Measurements from ENCODE around the gene SYTL5. TPM values are rescaled to one million over a fixed set of nuclear protein-coding genes. Genes with fewer than 3 reads are reported as not detected.

Gene SYTL5
- total RNA-seq, 1 donor from 2014 or later: 1.7 TPM

DNA sequence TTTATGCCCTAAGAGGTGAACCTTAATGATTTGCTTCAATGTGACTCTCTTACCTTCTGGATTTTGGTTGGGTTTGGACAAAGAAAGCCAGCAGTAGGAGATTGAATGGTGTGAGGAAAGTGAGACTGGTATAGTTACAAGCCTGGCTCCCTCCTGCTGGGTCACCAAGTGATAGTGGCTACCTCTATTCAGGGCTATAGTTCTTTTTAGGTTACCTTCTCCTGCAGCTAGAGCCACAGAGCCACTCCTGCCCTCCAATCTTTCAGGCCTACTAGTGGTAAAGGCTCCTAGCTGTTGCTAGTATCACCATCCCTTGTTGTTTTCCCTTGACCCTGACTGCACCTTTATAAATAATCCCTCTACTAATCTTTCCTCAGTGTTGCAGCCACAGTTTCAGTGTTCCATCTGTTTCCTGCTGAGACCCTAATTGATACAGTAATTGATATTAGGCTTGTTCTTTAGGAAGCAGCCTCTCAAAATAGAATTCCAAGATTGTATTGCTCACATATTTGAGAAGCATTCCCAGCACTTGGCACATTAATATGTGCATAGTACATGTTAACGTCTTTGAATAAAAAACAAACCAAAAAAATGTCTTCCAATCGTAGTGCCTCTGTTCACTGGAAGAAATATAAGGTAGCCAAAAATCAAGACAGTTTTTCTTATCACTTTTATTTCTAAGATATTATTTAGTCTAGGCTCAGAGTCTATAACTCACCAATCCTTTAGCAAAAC lies 132.0 kb downstream of the SYTL5 start:
- Histone ChIP-seq H3K4me1 (no peaks in the 10 kb centered on the region), H3K4me2 (no peak overlapping the region), H3K4me3 (no peak overlapping the region), H4K20me1 (ENCODE audit: low read depth) (no peaks in the 10 kb centered on the region), H3K27ac (no peak overlapping the region), H3K9me3 (ENCODE audit: low read depth) (no peaks in the 10 kb centered on the region), H3F3A (ENCODE audit: low read depth) (no peaks in the 10 kb centered on the region), H3K9ac (no peak overlapping the region), H2AFZ (replicated peaks) (no peak overlapping the region), H3K79me2 (ENCODE audit: low read depth) (no peaks in the 10 kb centered on the region), H3K36me3 (no peaks in the 10 kb centered on the region), H3K27me3 (no peaks in the 10 kb centered on the region)
- TF ChIP-seq EZH2 (IDR thresholded peaks at IDR 0.05) (no peak), EZH2phosphoT487 (IDR thresholded peaks at IDR 0.05) (no peak)
- TF ChIP-seq, protein P1, sequence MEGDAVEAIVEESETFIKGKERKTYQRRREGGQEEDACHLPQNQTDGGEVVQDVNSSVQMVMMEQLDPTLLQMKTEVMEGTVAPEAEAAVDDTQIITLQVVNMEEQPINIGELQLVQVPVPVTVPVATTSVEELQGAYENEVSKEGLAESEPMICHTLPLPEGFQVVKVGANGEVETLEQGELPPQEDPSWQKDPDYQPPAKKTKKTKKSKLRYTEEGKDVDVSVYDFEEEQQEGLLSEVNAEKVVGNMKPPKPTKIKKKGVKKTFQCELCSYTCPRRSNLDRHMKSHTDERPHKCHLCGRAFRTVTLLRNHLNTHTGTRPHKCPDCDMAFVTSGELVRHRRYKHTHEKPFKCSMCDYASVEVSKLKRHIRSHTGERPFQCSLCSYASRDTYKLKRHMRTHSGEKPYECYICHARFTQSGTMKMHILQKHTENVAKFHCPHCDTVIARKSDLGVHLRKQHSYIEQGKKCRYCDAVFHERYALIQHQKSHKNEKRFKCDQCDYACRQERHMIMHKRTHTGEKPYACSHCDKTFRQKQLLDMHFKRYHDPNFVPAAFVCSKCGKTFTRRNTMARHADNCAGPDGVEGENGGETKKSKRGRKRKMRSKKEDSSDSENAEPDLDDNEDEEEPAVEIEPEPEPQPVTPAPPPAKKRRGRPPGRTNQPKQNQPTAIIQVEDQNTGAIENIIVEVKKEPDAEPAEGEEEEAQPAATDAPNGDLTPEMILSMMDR (IDR thresholded peaks at IDR 0.05): no peak
- no peak overlapping the region for H3K27ac Mint-ChIP-seq
- H3K36me3 Mint-ChIP-seq: no peaks in the 10 kb centered on the region
- no peaks in the 10 kb centered on the region for H3K4me1 Mint-ChIP-seq
- H3K9me3 Mint-ChIP-seq: no peaks in the 10 kb centered on the region
- no peak for DNase-seq (ENCODE audit: low spot score)
- H3K4me3 Mint-ChIP-seq: no peak overlapping the region
- no peaks in the 10 kb centered on the region for H3K27me3 Mint-ChIP-seq (ENCODE audit: insufficient read depth, low read depth)

DNA sequence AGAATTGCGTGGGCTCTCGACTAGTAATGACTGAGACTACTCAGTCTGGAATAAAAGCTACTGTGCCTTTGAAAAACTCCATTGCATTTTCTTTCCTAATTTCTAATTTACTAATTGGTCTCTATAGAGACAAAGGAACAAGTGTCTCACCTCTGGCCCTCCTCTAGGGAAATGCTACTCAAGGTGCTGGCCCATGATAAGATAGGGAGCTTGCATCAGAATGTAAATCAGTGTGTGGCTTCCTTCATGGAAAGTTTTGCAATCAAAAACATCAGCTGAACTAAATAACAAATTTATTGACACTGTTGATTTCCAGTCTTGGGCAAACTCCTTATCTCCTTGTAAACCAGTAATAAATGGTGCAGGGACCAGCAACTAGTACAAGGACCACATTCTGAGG lies 132.5 kb downstream of the SYTL5 start:
- Histone ChIP-seq H3F3A (ENCODE audit: low read depth) (no peaks in the 10 kb centered on the region), H3K36me3 (no peaks in the 10 kb centered on the region), H3K27ac (no peak overlapping the region), H3K79me2 (ENCODE audit: low read depth) (no peaks in the 10 kb centered on the region), H2AFZ (replicated peaks) (no peak overlapping the region), H3K4me1 (no peaks in the 10 kb centered on the region), H3K4me3 (no peak overlapping the region), H4K20me1 (ENCODE audit: low read depth) (no peaks in the 10 kb centered on the region), H3K9ac (no peak overlapping the region), H3K9me3 (ENCODE audit: low read depth) (no peaks in the 10 kb centered on the region), H3K4me2 (no peak overlapping the region), H3K27me3 (no peaks in the 10 kb centered on the region)
- Mint-ChIP-seq H3K27ac (no peak overlapping the region), H3K4me3 (no peak overlapping the region), H3K27me3 (ENCODE audit: insufficient read depth, low read depth) (no peaks in the 10 kb centered on the region), H3K36me3 (no peaks in the 10 kb centered on the region), H3K4me1 (no peaks in the 10 kb centered on the region), H3K9me3 (no peaks in the 10 kb centered on the region)
- TF ChIP-seq EZH2 (IDR thresholded peaks at IDR 0.05) (no peak), EZH2phosphoT487 (IDR thresholded peaks at IDR 0.05) (no peak)
- TF ChIP-seq, protein P1 (IDR thresholded peaks at IDR 0.05): no peak
- no peak for DNase-seq (ENCODE audit: low spot score)

DNA sequence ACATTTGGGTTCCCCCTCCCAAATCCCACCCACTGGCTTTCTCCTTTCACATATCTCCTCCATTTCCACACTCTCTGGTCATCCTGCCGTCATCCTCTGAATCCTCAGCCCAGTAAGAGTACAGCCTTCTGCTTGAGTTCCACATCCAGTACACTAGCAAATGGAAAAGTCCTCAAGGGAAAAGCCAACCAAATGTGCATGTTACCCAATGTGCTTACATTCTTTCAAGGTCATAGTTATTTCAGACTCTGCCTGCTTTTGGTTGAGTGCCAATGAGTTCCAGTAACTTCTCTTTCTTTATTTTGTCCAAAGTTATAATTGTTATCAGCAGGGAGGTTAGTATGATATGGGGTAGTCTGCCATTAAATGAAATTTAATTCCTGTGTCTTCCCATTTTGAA lies 136.3 kb downstream of the SYTL5 start:
- H3K36me3 Mint-ChIP-seq: no peaks in the 10 kb centered on the region
- no peak overlapping the region for H3K27ac Mint-ChIP-seq
- H2AFZ ChIP-seq (replicated peaks): no peak overlapping the region
- H3K36me3 ChIP-seq: no peaks in the 10 kb centered on the region
- no peak overlapping the region for H3K4me3 Mint-ChIP-seq
- no peak overlapping the region for H3K4me2 ChIP-seq
- H3K4me1 Mint-ChIP-seq: no peaks in the 10 kb centered on the region
- no peak for DNase-seq (ENCODE audit: low spot score)
- no peaks in the 10 kb centered on the region for H3K4me1 ChIP-seq
- no peaks in the 10 kb centered on the region for H3K79me2 ChIP-seq (ENCODE audit: low read depth)
- no peaks in the 10 kb centered on the region for H3F3A ChIP-seq (ENCODE audit: low read depth)
- no peaks in the 10 kb centered on the region for H4K20me1 ChIP-seq (ENCODE audit: low read depth)
- no peaks in the 10 kb centered on the region for H3K27me3 Mint-ChIP-seq (ENCODE audit: insufficient read depth, low read depth)
- H3K9ac ChIP-seq: no peak overlapping the region
- TF ChIP-seq EZH2 (IDR thresholded peaks at IDR 0.05): no peak
- TF ChIP-seq, protein P1 (IDR thresholded peaks at IDR 0.05): no peak
- TF ChIP-seq EZH2phosphoT487 (IDR thresholded peaks at IDR 0.05): no peak
- no peaks in the 10 kb centered on the region for H3K9me3 Mint-ChIP-seq
- H3K9me3 ChIP-seq (ENCODE audit: low read depth): no peaks in the 10 kb centered on the region
- H3K27ac ChIP-seq: no peak overlapping the region
- H3K4me3 ChIP-seq: no peak overlapping the region
- H3K27me3 ChIP-seq: no peaks in the 10 kb centered on the region

Measured in neural progenitor cell (in vitro differentiated cells).